ENCODE results near the gene MRPL51.

- no peak for TF ChIP-seq CTCF (IDR thresholded peaks at IDR 0.05 in 2 of 3, conservative IDR thresholded peaks at IDR 0.05 in 1 of 3; ENCODE audit: borderline replicate concordance in 1 of 3, insufficient read depth in 1 of 3, low read depth in 2 of 3, low read length in 2 of 3)
- no peak for TF ChIP-seq EZH2phosphoT487 (IDR thresholded peaks at IDR 0.05; ENCODE audit: borderline replicate concordance)
- TF ChIP-seq REST (IDR thresholded peaks at IDR 0.05; ENCODE audit: low read depth) = no peak
- TF ChIP-seq RAD21 (IDR thresholded peaks at IDR 0.05; ENCODE audit: low read depth) = no peak
- TF ChIP-seq POLR2AphosphoS5 (IDR thresholded peaks at IDR 0.05; ENCODE audit: low read depth, low read length) = no peak
Observed at GRCh38 chr12:6442836-6443235, 50.2 kb downstream of the MRPL51 start.

All from HCT116 (cell line).